ENCODE results near the gene PIK3R1.
A peak's percentile ranks its signal among the peaks of the same experiment; 100 is the strongest.

The PIK3R1 gene

DNA sequence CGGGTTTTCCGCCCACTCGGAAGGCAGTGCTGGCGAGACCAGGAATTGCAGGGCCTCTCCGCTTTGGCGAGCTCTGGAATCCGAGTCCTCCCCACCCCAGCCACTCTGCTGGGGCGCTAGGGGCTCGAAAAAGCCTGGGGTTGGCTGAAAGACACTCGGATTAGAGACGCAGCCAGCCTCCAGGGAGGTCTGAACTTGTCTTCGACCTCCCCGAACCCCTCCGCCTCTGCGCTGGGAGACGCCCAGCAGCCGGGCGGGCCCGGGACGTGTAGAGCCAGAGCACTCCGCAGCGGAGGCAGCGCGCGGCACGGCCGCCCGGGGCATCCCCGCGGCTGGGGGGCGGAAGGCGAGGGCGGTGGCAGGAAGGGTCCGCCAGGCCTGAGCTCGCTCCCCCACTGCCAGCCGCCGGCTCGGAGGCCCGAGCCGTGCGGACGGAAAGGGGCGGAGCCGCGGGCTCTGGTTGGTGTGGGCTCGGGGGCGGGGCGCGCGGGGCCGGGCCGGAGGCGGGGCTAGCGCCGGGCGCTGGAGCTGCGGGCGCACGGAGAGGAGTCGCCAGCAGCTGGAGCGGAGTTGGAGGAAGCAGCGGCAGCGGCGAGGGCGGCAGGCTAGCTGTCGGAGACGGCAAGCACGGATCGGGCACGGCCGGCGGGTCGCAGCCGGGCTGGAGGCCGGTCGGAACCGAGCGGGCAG lies at the start of gene PIK3R1:
PIK3R1 (plus strand) TSS at position 549 of the 690 bp plus-strand sequence. CDS start 10,920 bp downstream, outside the sequence.
- peak; percentile 88 to 92 for DNase-seq (ENCODE audit: low read depth in 2 of 2)

DNA sequence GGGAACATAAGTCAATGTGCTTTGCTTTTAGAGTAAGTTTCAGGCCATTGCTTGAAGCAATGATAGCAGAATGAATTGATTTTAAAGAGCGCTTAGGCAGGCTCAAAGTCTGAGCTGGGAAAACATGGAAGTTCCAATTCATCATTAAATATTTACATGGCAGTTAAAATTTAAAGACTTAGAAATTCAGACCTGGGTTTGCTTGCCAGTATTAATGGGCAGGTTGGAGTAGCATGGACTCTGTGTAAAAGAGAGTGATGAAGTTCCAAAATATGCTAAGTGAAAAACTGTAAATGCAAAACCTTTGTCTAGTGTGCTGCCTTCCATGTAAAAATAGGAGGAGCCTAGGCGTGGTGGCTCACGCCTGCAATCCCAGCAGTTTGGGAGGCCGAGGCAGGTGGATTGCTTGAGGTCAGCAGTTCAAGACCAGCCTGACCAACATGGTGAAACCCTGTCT lies 48.3 kb upstream of the PIK3R1 start:
- no peak for DNase-seq (ENCODE audit: low read depth in 2 of 2)

DNA sequence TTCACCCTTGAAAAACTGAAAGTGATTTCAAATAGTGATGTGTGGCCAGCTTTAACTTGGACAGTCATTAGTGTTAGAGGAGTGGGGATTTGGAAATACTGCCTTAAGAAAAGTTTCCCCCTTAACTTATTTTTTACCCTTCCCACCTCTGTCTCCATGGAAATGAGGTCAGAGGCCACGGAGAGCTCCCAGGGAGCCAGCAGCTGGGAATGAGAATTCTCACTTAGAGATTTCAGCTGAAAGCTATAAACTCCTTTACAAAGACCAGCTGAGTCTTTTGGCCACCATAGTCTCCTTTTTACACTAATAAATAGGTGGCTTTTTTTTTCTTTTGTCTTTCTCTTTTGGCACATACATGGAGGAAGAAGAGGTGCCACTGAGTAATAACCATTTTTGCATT lies 45.7 kb upstream of the PIK3R1 start:
- DNase-seq (ENCODE audit: low read depth in 2 of 2): no peak

DNA sequence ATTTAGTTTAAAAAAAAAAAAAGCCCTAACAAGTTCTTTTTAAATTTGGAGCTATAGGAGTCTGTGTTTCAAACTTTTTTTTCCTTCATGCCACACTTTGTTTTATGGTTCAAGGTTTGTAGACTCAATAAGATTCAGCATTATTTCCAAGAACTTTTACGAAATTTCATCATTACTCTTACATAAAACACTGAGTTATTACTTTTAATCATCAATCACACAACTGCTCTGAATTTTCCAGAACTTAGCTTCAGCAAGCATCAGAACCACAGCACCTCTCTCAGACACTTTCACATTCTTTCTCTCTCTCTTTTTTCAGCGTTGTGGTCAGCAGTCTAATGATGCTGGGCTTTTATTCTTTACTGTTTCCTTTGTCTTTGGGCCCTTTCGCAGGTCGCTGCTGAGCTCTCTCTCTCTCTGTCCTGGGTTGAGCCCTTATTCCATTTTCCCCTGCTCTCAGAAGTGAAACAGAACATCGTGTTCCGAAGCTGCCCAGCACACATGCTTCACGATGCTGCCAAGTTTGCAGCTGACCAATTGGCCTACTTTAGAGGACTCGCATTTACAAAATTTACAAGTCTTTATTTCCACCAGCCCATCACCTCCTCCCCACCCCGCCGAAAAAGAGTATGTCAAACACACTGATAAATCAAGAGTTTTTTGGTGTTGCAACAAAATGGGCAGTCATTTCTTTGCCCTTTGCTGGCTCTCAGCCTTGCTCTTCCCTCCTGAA lies 44.6 kb upstream of the PIK3R1 start:
- no peak for DNase-seq (ENCODE audit: low read depth in 2 of 2)

DNA sequence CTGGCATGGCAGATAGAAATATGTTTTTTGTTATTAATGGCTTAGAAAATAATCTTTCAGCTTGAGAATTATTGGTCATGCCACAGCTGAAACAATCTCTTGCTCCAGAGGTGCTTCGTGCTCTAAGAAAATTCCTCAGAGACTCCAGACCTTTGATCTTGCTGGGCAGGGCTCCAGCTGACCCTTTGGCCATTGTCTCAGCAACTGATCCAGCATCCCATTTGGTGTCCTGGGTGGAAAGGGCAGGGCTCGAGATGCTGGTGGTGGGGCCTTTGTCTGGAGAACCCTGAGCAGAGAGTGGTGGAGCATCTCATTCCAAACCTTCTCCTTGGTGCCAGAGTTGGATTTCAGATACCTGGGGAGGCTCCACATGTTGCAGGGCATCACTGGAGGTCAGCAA lies 43.2 kb upstream of the PIK3R1 start:
- no peak for DNase-seq (ENCODE audit: low read depth in 2 of 2)

DNA sequence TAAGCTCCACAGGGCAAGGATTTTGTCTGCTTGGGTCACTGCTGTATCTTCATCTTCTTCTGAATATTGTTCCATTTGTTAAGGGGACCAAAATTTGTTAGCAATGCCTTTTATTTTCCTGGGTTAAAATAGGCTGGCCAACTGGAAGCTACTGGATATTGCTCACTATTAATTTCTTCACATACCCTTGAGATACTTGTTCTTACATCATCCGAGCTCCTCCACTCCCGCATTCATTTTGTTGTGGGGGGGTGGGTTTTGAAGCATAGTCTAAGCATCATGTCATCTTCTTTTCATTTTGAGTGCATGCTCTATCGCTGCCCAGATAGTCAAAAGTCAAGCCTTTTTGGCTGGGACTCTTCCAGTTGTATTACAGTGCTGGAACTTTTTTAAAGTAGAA lies 42.5 kb upstream of the PIK3R1 start:
- no peak for DNase-seq (ENCODE audit: low read depth in 2 of 2)

DNA sequence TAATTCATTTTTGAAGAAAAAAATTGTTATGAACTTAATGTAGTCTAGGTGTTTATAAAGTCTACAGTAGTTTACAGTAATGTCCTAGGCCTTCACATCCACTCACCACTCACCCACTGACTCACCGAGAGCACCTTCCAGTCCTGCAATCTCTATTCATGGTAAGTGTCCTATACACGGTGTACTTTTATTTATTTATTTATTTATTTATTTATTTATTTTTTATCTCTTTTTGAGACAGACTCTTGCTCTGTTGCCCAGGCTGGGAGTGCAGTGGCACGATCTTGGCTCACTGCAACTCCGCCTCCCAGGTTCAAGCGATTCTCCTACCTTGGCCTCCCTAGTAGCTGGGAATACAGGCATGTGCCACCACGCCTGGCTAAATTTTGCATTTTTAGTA lies 39.3 kb upstream of the PIK3R1 start:
- no peak for DNase-seq (ENCODE audit: low read depth in 2 of 2)

DNA sequence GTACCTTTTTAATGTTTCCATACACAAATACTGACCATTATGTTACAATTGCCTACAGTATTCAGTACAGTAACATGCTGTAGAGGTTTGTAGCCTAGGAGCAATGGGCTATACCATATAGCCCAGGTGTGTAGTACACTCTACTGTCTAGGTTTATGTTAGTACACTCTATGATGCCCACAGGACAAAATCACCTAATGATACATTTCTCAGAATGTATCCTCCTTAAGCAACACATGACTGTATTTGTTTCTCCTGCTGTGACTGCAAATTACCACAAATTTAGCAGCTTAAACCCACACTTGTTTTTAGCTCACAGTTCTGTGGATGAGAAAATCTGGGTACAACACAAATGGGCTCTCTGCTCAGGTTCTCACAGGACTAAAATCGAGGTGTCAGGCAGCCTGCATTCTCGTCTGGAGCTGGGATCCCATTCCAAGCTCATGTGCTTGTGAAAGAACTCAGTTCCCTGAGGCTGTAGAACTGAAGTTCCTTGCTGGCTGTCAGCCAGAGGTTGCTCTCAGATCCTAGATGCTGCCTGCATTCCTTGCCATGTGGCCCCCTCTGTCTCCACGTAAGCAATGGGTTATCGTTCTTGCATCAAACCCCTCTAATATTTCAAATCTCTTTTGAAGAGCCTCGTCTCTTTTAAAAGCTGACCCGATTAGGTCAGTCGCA lies 38.6 kb upstream of the PIK3R1 start:
- DNase-seq (ENCODE audit: low read depth in 2 of 2): no peak

DNA sequence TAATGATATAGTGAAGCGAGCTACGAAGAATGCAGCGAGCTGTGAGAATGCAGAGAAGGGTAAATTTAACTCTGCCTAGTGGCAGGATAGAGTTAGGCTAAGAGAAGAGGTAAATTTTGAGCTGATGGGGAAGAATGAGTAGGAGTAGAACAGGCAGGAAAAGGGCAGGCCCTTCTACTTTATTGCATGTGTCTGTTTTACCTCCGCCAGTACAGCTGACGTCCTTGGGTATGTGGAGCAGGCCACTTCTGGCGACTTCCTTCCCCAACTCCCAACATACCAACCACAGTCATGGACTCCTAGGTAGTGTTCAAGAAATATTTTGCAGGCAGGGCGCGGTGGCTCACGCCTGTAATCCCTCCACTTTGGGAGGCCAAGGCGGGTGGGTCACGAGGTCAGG lies 37.9 kb upstream of the PIK3R1 start:
- no peak for DNase-seq (ENCODE audit: low read depth in 2 of 2)

DNA sequence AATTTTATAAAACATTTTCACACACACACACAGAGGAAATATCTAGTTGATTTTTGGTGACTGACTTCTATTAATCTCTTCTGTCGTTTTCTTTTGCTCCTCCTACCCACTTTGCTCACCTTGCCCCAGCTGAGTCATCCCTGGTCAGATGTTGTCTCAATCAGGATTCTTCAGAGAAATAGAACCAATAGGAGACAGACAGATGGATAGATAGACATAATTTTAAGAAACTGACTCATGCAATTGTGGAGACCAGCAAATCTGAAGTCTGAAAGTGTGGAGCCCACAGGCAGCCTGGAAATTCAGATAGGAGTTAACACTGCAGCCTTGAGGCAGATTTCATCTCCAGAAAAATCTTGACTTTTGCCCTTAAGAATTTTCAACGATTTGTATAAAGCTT lies 37.0 kb upstream of the PIK3R1 start:
- DNase-seq (ENCODE audit: low read depth in 2 of 2): peak in 1 of 2 donors; percentile 3

DNA sequence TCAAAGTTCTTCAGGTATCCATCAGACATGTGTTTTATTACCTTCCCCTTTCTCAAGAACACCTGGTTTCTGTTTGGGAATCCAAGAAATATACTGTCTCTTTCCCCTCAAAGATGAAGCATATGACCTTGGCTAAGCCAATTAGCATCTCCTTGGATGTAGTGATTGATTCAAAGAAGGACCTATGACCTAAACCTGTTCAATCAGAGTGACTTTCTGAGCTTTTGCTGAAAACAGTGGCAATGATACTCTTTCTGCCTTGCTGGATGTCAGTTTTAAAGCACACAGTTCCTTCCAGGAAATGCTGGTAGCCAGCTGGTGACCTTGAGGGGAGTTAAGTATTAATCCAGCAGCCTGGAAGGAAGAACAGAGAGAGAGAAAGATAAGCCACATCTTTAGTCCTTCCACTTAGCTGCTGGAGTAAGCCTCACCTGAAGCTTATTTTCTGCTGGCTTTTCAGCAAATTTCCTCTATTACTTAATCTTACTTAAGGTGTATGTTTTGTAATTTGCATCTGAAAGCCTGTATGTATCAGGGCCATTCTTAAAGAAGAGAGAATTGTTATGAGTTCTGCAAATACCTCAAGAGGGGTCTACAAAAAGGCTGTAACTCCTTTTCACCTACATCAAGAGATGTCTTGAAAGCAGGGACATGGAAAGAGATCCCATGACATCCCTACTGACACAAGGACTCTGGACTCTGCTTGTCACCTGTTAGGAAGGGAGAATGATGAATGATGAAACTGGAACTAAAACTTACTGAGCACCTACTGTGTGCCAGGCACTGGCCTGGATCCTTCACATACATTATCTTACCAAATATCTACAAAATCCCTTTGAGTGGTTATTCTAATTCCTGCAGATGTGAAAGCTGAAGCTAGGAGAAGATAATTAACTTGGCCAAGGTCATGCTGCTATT lies 35.2 kb upstream of the PIK3R1 start:
- DNase-seq (ENCODE audit: low read depth in 2 of 2): no peak

DNA sequence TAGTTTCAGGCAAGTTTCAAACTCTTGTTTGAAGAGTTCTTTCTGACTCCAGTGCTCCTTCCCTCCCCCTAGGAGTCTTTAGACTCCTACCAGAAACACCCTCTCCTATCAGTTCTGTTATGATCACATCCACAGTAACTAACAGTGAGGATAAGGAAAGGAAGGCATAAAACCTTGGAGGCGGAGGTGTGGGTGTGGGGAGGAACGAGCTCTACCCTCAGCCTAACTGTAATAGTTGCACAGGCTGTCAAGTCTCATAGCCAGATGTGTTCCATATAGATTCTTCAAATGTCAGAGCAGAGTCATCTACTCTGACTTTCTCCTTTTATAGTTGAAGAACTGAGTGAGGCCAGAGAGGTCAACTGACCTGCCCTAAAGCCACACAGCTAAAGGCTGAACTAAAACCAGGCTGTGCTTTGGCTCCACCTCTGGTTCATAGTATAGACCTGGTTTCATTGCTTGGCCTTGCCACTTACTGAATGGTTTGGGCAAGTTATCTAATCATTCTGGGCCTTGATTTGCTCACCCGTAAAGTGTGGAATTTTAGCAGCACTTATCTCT lies 34.4 kb upstream of the PIK3R1 start:
- DNase-seq (ENCODE audit: low read depth in 2 of 2): no peak

DNA sequence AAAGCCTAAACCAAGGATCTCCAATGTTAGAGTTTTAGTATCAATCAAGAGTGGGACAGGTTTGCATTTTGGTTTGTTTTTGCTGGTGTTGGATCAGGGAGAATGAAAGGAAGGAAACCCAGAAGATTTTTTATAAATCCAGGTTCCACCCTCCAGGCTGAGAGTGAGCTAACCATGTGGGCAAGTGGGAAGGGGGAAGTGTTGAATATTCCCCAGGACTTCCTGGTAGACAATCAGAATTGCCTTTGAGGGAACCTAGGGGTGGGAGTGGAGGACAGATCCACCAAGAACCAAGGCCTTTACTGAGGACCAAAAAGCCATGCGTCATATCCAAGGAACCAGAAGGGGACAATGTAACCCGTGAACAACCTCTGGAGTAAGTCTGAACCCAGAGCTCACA lies 33.5 kb upstream of the PIK3R1 start:
- DNase-seq (ENCODE audit: low read depth in 2 of 2): no peak

DNA sequence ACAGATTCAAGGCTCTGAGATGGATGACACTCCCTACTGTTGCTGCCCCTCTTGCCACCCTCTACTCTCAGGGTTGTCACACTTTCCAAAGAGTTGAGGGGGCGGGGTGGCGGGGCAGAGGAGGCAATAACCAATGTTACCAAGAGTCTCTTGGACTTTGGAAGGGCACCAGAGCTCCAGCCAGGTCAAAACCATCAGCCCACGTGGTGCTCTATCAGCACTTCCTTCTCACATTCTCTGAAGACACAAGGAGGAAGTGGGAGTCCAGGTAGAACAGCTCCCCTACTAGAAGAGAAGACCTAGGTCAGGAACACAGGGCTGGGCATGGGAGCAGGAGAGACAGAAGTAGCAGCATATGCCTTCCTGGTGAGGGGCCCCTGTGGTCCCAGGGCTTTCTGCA lies 33.0 kb upstream of the PIK3R1 start:
- no peak for DNase-seq (ENCODE audit: low read depth in 2 of 2)

DNA sequence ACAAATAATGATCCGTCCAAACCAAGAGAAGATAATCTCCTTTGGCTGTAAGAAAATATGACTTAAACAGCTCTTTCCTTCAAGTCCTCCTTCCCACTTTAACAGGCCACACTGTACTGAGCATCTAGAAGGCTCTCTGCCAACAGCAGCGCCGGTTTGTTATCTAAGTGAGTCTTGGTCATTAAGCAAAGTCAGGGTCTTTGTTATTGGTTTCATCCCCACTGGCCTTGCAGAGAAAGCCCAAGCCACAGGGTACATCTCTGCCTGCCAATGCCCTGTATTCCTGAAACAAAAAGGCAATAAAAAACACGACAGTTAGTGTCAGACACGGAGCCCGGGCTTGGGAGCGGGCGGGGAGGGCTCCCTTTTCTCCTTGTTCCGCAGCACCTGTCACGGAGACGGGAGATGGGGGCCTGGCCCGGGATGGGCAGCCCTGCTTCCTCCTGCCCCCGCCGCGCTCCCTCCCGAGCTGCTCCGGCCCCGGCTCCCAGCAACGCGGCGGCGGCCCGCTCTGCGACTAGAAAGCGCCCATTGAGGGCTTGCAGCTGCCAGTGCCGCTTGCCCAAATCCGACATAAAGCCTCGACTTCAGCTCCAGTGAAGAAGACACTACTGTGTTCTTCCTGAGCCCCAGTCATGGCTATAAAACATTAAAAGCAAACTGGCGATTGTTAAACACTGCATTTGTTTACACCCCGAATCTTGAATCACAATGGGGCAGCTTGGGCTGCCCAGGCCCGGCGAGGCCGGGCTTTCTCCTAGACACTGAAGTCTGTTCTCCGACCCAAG lies 28.1 kb upstream of the PIK3R1 start:
- DNase-seq (ENCODE audit: low read depth in 2 of 2): no peak

DNA sequence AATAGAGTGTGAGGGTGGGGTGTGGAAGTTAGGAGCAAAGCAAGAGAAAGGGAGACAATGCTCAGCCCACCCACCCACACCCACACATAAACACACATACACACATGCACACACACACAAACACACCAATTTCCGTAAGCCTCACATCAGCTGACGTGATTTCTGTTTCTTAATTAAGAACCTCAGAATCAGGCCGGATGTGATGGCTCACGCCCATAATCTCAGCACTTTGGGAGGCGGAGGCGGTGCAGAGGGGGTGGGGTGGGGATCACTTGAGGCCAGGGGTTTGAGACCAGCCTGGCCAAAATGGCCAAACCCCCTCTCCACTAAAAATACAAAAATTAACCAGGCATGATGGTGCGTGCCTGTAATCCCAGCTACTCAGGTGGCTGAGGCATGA lies 26.4 kb upstream of the PIK3R1 start:
- no peak for DNase-seq (ENCODE audit: low read depth in 2 of 2)

DNA sequence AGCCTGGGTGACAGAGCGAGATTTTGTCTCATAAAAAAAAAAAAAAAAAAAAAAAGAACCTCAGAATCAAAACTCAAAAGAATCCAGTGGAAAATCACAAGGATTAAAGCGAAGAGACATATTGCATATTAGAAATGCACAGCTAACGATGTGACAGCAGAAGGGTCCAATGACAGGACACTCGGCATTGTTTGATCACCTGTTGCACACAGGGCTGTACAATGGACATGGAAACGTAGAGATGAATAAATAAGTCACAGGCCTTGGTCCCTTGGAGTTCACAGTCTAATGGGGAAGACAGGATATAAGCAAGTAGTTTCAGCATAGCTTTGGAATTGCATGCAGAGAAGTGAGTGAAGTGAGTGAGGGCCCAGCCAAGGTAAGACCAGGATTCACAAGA lies 25.9 kb upstream of the PIK3R1 start:
- no peak for DNase-seq (ENCODE audit: low read depth in 2 of 2)

DNA sequence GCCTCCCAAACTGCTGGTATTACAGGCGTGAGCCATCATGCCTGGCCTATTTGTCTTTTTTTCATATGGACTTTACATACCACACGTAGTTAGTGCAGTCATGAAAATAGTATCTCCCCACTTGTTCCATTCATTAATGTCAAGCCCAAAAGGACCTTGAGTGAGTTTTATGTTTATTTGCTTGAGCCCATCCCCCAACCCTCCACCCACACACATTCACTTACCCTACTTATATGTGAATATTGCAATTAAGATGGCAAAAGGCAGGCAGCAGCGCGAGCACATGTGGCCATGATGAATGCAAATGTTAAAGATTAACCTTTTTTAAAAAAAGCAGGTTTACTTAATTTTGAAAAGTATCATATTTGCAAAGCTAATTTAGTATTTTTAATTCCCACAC lies 24.9 kb upstream of the PIK3R1 start:
- DNase-seq (ENCODE audit: low read depth in 2 of 2): no peak

DNA sequence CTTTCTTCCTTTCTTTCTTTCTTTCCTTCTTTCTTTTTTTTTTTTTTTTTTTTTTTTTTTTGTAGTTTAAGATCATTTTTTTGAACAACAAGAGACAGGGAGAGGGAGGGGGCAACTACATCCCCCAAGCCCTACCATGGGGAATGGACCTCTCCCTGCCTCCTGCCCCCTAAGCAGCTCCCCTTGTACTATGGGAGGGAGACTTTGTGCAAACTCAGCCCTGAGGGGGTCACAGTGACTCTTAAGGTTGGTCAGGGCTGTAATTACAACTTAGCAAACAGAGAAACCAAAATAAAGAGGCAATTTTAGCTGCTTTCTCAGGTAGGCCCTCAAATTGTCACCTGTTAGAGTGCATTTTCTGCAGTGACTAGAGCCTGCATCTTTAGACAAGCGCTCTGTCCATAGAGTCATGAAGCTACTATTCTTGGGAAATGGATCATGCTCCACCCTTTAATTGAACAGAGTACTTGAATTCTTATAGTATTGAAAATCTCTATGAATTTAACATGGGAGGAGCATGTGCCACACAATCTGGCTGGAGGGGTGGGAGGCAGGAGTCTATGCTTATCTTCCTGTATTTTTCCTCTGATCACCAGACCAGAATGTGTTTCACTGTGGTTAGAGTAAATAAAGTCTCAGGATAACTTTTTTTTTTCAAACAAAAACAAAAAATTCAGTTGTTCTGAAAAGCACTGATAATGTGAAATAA lies 24.3 kb upstream of the PIK3R1 start:
- DNase-seq (ENCODE audit: low read depth in 2 of 2): no peak

DNA sequence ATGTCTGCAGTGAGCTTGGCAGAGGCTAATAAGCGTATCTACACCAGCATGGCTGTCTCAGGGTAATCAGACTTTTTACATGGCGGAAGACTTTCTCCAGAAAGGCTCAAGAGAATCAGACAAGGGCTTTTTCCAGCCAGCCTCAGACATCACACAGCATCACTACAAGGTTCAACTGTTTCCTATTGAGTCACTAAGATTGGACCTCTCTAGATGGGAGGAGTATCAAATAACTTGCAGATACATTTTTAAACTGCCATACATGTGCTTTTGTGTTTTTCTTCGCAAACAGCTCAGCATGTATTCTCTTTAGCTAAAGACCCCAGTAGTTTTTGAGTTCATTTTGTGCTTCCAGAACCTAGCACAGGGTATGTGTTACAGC lies 22.9 kb upstream of the PIK3R1 start:
- DNase-seq (ENCODE audit: low read depth in 2 of 2): no peak
